ENCODE measurements around the gene SIDT2. TPM values are rescaled to one million over a fixed set of nuclear protein-coding genes. Genes with fewer than 3 reads are reported as not detected.
"Not testable (repeated sequence)": the region's sequence is repeated elsewhere in the genome, so short reads cannot be mapped to it uniquely, and the experiment has no call there.

The SIDT2 gene
- total and polyA plus RNA-seq, 2 of the 8 experiments (the other 6 are each of a cell fraction or from before 2014, with no cell fraction given) = 18.5 to 21.1 TPM

- not testable (repeated sequence) for H3K9me3 ChIP-seq (ENCODE audit: insufficient read depth in 2 of 2, low read depth in 1 of 2, low read length in 1 of 2); DNase-seq (ENCODE audit: low read depth in 1 of 2, low spot score in 2 of 2); H3K79me2 ChIP-seq (ENCODE audit: control insufficient read depth in 1 of 2, insufficient read depth in 2 of 2, low read length in 2 of 2); H3K56ac ChIP-seq (replicated peaks; ENCODE audit: insufficient read length, low read depth, low read length); H4K8ac ChIP-seq (ENCODE audit: extremely low read depth, insufficient read depth, low read length); H3K27ac ChIP-seq (ENCODE audit: low read depth, low read length); H3K4ac ChIP-seq (replicated peaks; ENCODE audit: insufficient read length, low read depth, low read length); H2BK5ac ChIP-seq (ENCODE audit: low read depth, low read length); H3K9ac ChIP-seq (replicated peaks in 1 of 4; ENCODE audit: extremely low read depth in 1 of 4, low read depth in 3 of 4, low read length in 3 of 4); H4K5ac ChIP-seq (ENCODE audit: insufficient read length, low read depth, low read length); H2BK120ac ChIP-seq (replicated peaks; ENCODE audit: low read depth, low read length); H3K4me3 ChIP-seq (ENCODE audit: extremely low read depth in 1 of 4, insufficient read depth in 2 of 4, low read depth in 3 of 4, low read length in 4 of 4); FAIRE-seq; H2AK5ac ChIP-seq (ENCODE audit: low read depth, low read length); H4K91ac ChIP-seq (replicated peaks; ENCODE audit: insufficient read length, low read length); H3K27me3 ChIP-seq (replicated peaks in 1 of 4; ENCODE audit: control insufficient read depth in 3 of 4, extremely low read depth in 1 of 4, insufficient read depth in 3 of 4, low read length in 3 of 4); H2BK15ac ChIP-seq (ENCODE audit: low read length); H3K23me2 ChIP-seq (ENCODE audit: low read depth, low read length); H2AFZ ChIP-seq (ENCODE audit: low read length); H3K14ac ChIP-seq (ENCODE audit: insufficient read length); H2BK20ac ChIP-seq (ENCODE audit: low read length); H2BK12ac ChIP-seq (ENCODE audit: low read depth, low read length); H3K36me3 ChIP-seq (ENCODE audit: control insufficient read depth in 2 of 4, insufficient read depth in 4 of 4, low read length in 3 of 4); H4K20me1 ChIP-seq (replicated peaks in 1 of 2; ENCODE audit: control insufficient read depth in 1 of 2, insufficient read depth in 2 of 2, low read length in 2 of 2); H3K4me2 ChIP-seq (ENCODE audit: insufficient read depth in 1 of 2, low read depth in 2 of 2, low read length in 2 of 2); H3K79me1 ChIP-seq (ENCODE audit: low read depth, low read length); H3K18ac ChIP-seq (ENCODE audit: extremely low read depth, low read length); H3K4me1 ChIP-seq (replicated peaks in 1 of 4; ENCODE audit: control insufficient read depth in 3 of 4, insufficient read depth in 4 of 4, low read length in 3 of 4); H3K23ac ChIP-seq (ENCODE audit: insufficient read length)
- CTCF ChIA-PET (ENCODE audit: partially characterized antibody) = interaction anchor here (0.6 kb wide), 1 partner anchor 279 kb away, joined by 4 read pairs; no protein-coding TSS in a partner anchor
- POLR2A ChIA-PET (ENCODE audit: partially characterized antibody) = interaction anchor here (2.1 kb wide), 1 partner anchor 9 kb away, joined by 11 read pairs; the partner anchor contains the start of gene PAFAH1B2
- 67% methylated on average over 1 of the region's 4 CpGs; no CpG with 5 or more reads in 1 of the 2 experiments for WGBS, 2 experiments (ENCODE audit: extremely low coverage in 1 of 2, insufficient coverage in 1 of 2, insufficient read length in 1 of 2, insufficient replicate concordance in 2 of 2, low coverage in 1 of 2, low lambda C conversion rate in 2 of 2, missing lambda C conversion rate in 1 of 2)
Measured at GRCh38 chr11:117134979-117135378, 43.6 kb upstream of the SIDT2 start.

All from H1 (cell line).